GM10266 (cell line): Measurements from ENCODE around the gene TNC.
A peak's percentile ranks its signal among the peaks of the same experiment; 100 is the strongest.

ENCODE experiments used
- DNase-seq: peaks from one replicate; pipeline ENCODE4 v3.0.0; 2012; ENCODE audit errors: extremely low spot score
- TF ChIP-seq, protein P1 (sequence below): IDR thresholded peaks from 2 replicates; pipeline ENCODE4 v1.5.1; 2012; ENCODE audit warnings: mild to moderate bottlenecking, low read depth; ENCODE audit not compliant: control insufficient read depth, insufficient read depth; ENCODE audit errors: missing control alignments

Gene TNC

DNA sequence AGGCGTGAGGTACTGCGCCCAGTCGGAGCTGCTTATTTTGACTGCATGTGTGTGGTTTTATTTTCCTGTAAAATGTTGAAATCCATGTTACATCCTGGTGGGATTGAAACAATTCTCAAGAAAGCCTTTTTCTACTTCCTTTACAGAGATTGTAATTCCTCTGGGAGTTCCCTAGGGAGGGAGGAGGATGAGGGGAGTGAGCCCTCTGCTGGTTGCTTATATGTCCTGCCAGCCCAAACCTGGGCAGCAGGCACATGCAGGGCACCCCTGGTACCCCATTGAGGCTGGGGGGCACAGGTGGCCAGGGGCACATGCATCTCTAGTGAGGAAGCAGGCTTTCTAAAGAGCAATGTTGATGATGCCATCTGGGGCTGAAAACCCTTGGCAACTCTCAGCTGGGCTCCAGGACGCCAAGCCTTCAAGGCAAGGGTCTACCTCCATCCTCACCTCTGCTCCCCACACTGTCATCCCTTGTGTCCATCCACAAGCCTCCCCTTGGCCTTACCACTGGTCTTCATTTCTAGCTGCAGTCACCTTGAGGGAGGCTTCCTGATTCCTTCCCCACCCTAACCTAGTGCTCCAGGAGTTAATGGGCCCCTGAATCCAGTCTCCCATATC, 102.8 kb downstream of the TNC start:
- TF ChIP-seq, protein P1, sequence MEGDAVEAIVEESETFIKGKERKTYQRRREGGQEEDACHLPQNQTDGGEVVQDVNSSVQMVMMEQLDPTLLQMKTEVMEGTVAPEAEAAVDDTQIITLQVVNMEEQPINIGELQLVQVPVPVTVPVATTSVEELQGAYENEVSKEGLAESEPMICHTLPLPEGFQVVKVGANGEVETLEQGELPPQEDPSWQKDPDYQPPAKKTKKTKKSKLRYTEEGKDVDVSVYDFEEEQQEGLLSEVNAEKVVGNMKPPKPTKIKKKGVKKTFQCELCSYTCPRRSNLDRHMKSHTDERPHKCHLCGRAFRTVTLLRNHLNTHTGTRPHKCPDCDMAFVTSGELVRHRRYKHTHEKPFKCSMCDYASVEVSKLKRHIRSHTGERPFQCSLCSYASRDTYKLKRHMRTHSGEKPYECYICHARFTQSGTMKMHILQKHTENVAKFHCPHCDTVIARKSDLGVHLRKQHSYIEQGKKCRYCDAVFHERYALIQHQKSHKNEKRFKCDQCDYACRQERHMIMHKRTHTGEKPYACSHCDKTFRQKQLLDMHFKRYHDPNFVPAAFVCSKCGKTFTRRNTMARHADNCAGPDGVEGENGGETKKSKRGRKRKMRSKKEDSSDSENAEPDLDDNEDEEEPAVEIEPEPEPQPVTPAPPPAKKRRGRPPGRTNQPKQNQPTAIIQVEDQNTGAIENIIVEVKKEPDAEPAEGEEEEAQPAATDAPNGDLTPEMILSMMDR = peak; percentile 48
- no peak for DNase-seq

DNA sequence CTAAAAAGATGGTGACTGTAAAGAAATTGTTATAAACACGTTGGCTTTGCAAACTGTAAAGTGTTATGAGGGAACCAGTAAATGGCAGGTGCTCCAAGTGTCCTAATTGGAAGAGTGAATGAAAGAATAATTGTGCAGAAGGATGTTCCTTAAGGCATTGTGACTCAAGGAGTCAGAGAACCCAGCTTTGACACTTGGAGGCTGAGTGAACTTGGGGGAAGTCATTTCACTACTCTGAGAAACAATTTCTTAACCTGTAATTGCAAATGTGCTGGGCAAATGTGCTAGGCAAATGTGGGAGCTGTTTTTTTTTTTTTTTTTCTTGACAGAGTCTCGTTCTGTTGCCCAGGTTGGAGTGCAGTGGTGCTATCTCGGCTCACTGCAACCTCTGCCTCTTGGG, 103.5 kb downstream of the TNC start:
- no peak for DNase-seq
- TF ChIP-seq, protein P1 = no peak

DNA sequence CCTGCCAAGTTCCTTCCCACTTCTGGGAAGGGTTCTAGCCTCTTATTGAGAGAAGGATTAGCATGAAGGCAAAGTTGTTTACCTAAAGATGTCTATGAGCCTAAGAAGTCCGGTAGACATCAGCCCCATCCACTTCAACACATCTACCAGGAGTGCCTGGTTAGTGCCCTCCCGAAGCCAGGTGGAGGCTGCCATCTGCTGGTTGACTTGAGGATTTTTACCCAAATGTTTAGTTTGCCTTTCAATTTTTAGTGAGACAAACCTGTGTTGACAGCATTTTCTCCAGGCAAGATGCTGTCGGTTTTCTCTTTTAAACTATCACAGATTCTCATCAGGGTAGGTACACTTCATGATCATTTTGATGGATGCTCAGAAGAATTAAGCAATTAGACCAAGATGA, 104.0 kb downstream of the TNC start:
- DNase-seq = peak; percentile 59
- TF ChIP-seq, protein P1 = peak; percentile 78

DNA sequence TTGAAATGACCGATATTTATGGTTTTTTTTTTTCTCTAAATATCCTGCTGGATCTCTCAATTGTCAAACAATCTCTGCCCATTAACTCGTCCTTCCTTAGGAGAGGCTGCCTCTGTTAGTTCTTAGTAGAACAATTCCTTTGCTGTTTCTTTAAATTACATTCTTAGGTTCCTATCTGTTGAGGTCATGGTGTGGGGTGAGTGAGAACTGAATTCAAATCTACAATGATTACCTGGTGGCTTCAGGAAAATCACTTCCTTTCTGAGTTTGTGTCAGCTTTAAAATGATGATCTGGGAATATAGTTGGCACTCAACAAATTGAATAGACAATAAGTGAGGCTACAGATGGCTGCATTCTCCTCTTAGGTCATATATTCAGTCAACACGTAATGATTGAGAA, 105.5 kb downstream of the TNC start:
- TF ChIP-seq, protein P1 = no peak
- DNase-seq = no peak

DNA sequence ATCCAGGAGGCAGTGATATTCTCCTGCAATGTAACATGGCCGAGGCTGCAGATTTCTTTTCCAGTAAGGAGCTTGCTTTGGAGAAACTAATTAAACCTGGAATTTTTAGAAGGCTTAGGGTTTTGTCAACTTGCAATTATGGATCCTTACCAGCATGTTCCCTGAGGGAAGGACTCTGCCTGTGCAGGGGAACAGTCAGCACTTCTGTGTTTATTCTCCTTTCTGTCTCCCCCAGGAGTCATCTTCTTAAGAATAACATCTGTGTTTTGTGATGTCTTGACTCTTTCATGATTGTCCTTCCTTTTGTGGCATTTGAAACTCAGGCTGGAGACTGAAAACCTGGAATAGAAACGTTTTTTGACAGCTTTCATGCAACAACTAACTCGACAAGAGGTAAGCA, 107.1 kb downstream of the TNC start:
- DNase-seq = no peak
- TF ChIP-seq, protein P1 = no peak

DNA sequence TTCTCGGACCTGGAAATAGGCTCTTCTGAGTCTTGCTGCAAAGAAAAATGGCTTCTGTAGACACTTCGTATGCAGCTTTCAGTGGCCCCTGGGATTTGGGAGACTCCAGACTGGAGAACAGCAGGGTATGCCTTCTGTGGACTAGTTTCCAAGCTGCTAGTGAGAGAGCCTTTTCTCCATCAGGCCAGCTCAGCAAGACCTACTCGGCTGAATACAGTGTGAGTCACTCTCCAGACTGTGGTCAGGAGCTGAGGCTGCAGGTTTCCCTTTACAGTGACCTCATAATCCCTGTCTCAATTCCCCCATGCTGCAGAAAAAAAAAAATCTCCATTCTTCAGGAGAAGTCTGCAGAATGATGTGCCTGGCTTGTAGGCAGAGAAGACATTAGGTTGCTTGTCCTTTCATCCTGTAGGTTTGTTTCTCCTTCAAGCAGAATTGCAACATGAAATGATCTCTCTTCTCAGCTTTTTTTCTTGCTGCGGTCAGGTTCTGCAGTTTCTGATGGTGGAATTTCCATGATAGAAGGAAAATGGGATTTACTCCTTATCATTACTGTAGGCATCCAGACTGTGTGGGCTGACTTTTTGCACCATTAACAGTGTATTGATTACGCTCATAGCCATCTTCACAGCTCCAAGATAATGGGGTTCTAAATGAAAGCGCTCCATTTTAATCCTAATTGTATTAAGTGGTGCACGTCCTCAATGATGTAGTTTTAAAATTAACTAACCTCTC, 109.3 kb downstream of the TNC start:
- no peak for DNase-seq
- TF ChIP-seq, protein P1 = no peak

DNA sequence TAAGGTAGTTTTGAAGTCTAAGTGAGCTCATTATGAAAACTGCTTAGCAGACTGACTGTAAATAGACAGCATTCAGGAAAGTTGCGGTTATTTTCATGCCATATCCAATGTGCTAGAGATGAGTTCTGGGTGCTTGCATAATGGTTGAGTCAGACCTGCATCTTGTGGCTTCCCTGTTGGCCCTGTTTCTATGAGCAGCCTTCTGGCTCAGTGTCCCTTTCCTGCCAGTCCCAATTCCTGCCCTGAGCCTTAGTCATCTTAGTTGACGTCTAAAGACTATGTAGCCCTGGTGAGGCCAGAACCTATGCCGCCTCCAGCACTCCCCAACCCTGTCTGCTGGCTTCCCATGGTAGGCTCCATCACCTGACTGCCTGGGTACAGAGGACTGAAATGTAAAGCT, 111.3 kb downstream of the TNC start:
- TF ChIP-seq, protein P1 = no peak

More for the DNA sequence above, 111.3 kb downstream of the TNC start:
- no peak for DNase-seq
